Inferior parietal cortex (tissue), 1 donor: ENCODE data around the gene PCGF2.
A peak's percentile ranks its signal among the peaks of the same experiment; 100 is the strongest.

Experiments
- DNase-seq: peaks from one replicate; pipeline ENCODE4 v3.0.0-alpha.2; 2016; ENCODE audit errors: extremely low spot score

The PCGF2 gene

DNA sequence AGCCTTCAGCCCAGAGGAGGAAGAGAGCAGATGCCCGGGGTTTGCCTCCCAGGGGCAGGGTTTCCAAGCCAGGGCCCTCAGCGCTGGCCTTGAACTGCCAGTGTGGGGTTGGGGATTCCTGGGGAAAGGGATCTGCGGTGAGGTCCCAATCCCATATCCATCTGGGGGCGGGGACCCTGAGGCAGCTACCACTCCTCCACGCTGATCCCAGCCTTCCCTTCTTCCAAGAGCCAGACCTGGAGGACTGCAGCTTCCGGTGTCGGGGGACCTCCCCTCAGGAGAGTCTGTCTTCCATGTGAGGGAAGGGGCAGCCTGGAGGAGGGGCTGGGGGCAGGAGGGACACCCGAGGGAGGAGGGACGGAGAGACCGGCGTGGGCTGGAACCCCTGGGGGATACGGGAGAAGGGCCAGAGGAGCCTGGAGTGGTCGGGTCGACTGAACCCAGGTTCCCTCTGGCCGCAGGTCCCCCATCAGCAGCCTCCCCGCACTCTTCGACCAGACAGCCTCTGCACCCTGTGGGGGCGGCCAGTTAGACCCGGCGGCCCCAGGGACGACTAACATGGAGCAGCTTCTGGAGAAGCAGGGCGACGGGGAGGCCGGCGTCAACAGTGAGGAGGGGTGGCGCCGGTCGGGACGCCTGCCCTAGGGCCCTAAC, 28.7 kb downstream of the PCGF2 start:
- DNase-seq: no peak

DNA sequence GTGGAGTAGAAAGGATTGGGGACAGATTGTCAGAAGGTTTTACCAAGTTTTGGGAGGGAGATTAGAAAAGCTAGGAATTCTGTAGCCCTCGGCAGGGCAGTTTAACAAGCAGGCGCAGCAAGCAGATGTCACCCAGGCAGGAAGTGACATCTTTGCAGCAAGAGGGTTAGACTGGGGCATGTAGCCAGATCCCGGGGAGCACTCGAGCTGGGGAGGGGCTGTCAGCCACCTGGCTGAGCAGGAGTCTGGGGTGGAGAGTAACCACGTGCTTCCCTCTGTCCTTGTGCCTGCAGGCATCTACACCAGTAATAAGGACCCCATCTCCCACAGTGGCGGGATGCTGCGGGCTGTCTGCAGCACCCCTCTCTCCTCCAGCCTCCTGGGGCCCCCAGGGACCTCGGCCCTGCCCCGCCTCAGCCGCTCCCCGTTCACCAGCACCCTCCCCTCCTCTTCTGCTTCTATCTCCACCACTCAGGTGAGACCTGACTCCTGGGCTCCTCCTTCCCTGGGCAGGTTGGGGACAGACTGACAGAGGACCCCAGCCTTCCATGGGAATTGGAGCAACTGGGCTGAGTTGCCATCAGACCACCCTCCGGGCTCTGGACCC, 30.9 kb downstream of the PCGF2 start:
- DNase-seq: no peak

DNA sequence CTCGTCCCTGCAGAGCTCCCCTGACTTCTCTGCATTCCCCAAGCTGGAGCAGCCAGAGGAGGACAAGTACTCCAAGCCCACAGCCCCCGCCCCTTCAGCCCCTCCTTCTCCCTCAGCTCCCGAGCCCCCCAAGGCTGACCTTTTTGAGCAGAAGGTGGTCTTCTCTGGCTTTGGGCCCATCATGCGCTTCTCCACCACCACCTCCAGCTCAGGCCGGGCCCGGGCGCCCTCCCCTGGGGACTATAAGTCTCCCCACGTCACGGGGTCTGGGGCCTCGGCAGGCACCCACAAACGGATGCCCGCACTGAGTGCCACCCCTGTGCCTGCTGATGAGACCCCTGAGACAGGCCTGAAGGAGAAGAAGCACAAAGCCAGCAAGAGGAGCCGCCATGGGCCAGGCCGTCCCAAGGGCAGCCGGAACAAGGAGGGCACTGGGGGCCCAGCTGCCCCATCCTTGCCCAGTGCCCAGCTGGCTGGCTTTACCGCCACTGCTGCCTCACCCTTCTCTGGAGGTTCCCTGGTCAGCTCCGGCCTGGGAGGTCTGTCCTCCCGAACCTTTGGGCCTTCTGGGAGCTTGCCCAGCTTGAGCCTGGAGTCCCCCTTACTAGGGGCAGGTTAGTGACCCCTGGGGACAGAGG, 31.6 kb downstream of the PCGF2 start:
- DNase-seq: no peak

DNA sequence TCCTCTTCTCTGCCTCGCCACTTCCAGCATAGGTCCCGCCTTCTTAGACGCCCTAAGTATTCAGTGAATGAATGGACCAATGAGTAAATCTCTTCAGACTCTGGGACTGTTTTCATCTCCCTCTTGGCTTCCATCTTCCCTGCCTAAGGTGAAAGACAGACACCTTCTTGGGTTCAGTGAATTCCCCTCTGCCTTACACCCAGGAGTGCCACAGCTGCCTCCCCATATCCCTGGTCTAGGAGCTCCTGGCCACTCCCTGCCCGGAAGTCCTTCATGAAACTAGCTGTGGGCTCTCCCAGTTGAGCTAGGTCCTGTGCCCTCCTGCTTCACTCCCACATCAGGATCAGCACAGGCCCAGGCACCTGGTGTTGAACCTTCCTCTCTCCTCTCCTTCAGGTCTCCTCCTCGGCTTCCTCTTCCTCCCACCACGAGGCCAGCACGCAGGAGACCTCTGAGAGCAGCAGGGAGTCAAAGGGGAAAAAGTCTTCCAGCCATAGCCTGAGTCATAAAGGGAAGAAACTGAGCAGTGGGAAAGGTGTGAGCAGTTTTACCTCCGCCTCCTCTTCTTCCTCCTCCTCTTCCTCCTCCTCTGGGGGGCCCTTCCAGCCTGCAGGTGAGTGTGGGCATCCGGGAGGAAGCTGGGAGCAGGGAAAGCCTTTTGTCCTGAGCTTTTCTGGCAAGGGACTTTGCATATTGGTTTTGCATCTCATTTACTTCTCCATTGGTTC, 32.8 kb downstream of the PCGF2 start:
- no peak for DNase-seq

DNA sequence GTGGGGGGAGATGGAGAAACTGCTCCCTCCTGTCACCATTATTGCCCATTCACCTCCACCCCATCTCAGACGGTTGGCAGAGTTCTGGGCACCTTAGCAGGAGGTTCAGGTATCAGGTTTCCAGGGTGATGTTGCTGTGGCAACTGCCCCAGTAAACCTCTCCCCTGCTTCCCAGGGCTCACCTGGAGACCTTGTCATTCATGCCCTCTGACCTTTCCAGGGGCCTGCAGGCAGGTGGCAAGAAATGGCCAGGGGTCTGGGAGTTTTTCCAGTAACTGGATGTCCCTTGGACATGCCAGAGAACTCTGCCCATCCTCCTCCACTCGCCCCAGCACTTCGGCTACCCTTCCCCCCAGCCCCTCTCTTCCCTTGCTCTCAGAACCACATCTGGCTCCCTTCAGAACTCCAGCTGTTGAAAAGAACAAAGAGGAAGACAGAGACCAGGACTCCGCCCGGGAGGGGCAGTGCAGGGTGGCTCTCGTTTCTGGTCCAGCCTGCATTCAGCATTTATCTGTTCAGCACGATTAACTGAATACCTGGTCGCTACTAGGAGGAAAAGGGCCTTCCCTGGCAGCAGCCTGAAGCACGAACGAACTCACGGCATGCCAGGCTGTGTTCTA, 34.6 kb downstream of the PCGF2 start:
- DNase-seq: no peak

DNA sequence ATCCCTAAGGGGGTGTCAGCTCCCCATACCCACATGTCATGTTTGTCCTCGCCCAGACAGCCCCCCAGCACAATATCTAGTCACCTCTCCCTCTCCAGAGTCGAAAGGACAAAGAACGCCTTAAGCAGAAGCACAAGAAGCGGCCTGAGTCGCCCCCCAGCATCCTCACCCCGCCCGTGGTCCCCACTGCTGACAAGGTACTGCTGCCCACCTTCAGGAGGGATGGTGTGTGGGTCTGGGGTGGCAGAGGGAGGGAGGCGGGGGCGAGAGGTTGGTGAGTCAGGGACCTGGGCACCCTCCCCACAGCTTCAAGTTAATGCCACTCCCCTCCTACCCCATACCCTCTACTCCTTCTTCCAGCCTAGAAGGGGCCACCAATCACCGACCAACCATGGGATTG, 35.5 kb downstream of the PCGF2 start:
- DNase-seq: no peak

DNA sequence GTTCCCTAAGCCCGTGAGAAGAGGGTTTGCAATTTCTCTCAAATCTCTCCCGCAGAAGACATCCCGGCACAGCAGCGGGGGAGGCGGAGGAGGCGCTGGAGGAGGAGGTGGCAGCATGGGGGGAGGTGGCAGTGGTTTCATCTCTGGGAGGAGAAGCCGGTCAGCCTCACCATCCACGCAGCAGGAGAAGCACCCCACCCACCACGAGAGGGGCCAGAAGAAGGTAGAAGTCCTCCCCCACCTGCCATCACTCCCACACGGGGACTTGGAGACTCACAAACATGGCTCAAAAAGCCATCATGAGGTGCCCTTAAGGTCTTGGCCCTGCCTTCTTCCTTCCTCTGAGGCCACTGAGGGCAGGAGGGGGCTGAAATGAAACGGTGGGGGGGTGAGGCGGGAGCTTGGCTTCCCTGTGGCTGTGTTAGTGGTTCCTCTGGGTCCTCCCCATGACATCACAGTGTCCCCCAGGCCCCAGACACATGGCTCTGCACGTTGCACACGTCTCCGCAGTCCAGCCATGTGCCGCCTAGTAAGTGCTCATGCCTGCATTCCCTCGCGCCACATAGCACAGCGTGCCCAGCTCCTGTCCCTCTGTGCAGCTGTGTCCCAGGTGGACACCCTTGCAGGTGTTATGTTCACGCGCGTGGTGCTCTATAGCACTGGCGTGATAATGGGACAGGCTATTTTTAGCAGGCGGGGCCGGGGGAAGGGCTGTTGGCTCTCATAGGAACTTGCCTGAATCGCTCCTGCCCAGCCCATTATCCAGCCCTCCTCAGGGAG, 36.2 kb downstream of the PCGF2 start:
- DNase-seq: no peak

DNA sequence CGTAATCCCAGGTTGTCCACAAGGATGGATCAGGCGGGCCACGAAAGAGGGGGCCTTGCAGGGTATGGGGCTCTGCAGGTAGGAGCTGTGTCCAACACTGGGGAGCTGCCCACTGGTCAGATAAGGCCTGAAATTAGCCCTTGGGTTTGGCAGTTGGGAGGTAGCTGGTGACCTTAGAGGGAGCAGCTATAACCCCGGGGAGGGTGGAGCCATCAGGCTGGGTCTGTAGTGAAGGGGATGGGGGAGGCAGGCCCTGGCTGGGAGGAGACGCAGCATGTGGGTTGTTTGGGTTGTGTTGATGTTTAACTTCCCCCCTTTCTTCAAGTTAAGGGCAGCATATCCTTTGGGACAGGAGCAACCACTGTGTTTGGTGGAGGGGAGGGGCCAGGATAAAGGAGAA, 37.2 kb downstream of the PCGF2 start:
- DNase-seq: no peak

DNA sequence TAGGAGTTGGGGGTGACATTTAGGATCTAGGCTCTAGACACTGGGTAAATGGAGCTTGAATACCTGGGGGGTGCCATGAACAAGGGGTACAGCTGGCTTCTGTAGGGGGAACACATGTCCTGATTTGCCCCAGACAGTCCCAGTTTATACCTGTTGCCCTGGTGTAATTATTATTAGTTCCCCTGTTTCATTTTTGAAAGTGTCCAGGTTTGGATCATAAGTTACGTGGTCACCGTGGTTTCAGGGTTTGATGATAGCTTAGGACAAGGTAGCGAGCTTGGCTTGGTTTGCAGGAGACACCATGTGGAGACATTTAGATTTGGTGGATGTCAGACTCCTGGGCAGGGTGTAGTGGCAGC, 37.6 kb downstream of the PCGF2 start:
- DNase-seq: no peak

DNA sequence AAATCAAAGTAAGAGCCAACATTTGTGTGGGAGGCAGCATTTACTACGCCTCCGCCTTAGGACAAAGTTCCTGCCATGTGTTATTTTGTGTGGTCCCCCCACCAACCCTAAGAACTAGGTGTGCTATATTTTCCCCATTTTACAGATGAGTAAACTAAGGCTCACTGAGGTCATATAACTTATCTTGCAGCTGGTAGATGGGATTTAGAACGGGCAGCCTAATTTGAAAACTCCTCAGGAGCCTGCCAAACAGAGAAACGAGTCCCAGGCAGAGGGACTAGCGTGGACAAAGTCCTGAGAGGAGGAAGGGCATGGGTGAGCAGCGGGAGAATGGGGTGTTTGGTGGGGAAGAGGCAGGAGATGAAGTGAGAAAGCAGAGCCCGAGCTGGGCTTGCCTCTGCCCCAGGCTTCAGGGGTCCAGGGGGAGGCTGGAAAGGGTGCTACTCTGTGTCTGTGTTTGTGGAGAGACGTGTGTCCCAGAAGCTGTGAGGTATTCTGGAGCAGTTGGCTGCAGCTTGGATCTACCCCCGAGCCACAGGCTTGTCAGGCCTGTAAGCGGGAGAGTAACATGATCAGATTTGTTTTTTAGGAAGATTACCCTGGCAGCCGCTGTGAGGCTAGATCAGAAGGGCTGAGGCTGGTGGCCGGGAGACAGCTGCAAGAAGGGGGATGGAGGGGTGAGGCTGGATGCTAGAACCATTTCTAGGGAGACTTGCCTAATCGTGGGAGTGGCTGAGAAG, 38.1 kb downstream of the PCGF2 start:
- DNase-seq: no peak

DNA sequence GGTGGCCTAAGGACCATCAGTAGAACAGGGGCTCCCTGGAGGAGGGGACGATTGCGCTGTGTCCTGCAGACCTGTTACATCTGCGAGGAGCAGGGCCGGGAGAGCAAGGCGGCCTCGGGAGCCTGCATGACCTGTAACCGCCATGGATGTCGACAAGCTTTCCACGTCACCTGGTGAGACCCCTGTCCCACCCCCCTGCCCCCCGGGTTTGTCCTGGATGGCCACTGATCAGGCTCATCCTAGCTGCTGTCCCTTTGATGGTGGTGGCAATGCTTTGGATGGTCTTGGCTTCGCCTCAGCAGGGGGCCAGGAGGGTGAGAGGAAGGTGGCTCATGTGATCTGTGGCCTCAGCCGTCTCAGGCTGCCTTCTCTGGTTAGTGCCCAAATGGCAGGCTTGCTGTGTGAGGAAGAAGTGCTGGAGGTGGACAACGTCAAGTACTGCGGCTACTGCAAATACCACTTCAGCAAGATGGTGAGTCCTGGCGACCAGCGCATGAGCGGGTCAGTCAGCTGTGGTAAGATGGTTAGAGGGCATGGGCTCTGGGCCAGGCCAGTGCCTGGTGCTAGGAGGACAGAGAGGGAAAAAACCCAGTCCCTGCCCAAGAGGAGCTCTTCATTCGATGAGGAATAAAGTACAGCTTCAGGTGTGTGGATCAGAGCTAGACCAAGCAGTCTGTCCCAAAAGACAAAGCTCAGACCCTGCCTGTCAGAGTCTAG, 38.9 kb downstream of the PCGF2 start:
- no peak for DNase-seq

DNA sequence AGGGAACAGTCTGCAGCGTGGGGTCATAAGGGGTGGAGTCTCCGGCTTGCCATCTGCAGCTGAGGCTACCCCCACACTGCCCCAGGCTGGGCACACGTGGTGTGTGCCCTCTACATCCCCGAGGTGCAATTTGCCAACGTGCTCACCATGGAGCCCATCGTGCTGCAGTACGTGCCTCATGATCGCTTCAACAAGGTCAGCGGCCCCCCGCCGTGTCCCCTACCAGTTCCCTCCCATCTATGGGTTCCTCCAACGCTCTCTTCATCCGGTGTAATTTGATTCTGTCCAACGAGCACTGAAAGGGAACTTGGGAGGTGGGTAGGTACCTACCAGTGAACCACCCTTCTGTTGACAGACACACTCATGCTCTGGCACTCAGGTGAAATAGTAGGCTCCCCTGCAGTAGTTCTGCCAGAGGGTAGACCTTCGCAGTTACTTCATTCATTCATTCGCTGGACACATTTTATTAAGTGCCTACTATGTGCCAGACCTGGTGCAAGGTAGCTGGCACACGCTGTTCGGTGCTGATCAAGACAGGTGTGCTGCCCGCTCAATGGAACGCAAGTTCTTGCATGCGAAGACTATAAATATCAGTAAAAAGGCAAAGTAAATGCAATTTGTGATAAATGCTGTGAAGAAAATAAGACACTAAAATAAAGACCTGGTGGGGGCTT, 40.3 kb downstream of the PCGF2 start:
- DNase-seq: no peak

DNA sequence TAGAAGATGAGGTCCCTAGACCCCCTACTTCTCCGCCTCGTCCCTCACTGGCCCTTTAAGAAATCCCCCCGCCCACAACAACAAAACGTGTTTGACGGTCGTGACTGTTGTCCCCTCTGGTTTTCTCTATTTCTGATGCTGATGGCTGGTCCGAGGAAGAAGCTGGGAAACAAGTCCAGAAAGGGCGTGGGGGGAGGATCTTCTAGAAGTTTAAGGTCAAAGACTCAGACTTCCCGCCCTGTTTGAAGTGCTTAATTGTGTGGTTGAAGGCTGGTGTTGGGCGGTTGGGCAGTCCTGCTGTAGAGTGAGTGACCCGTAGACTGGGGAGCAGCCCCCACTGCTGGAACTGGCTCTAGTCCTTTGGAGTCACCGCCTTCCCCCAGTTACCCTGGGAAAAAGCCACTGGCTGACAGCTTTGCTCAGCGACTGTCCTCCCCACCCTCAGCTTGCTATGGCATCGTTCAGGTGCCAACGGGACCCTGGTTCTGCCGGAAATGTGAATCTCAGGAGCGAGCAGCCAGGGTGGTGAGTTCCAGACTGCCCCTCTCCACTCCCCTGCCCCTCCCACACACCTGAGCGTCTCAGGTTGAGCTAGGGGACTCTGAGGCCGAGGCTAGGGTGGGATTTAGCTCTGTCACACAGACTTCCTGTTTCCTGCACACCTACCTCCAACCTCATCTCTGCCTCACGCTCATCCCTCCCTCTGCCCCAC, 41.5 kb downstream of the PCGF2 start:
- no peak for DNase-seq

DNA sequence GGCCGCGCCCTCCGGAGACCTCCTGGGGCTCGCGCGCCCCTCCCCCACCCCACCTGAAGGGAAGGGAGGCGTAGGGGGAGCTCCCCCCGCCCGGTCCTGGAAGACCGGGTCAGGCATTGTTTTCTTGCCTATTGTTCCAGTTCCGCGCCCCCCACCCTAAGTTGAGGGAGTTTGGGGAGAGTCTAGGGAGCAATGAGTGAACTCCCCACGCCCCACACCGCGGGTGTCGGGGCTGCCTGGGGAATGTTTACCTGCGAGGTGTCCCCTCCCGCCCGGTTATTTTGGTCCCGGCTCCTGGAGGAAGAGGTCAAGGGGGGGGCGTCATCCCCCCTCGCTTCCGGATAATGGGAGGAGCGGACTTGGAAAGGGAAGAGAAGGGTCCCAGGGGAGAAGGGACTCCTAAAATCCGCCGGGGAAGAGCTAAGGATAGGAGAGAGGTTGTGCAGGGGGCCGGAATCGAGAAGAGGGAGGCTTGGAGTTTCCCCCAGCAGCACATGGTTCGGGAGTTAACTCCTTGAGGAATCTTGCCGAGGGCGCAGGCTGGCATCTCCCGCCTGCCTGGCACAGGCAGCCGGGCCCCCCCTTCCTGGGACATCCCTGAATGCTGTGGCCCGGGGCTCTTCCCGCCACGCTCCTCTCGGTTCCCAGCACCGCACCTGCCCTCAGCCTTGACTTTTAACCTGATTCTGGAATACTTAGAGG, 42.2 kb downstream of the PCGF2 start:
- DNase-seq: no peak

DNA sequence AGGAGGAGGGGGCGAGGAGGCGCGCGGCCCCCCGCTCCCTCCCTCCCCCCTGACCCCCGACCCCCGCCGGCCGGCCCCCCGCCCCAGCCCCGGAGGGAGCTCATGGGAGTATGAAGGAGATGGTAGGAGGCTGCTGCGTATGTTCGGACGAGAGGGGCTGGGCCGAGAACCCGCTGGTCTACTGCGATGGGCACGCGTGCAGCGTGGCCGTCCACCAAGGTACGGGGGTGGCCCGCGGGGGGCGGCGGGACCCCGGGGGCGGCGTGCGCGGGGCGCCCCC, 42.7 kb downstream of the PCGF2 start:
- no peak for DNase-seq

DNA sequence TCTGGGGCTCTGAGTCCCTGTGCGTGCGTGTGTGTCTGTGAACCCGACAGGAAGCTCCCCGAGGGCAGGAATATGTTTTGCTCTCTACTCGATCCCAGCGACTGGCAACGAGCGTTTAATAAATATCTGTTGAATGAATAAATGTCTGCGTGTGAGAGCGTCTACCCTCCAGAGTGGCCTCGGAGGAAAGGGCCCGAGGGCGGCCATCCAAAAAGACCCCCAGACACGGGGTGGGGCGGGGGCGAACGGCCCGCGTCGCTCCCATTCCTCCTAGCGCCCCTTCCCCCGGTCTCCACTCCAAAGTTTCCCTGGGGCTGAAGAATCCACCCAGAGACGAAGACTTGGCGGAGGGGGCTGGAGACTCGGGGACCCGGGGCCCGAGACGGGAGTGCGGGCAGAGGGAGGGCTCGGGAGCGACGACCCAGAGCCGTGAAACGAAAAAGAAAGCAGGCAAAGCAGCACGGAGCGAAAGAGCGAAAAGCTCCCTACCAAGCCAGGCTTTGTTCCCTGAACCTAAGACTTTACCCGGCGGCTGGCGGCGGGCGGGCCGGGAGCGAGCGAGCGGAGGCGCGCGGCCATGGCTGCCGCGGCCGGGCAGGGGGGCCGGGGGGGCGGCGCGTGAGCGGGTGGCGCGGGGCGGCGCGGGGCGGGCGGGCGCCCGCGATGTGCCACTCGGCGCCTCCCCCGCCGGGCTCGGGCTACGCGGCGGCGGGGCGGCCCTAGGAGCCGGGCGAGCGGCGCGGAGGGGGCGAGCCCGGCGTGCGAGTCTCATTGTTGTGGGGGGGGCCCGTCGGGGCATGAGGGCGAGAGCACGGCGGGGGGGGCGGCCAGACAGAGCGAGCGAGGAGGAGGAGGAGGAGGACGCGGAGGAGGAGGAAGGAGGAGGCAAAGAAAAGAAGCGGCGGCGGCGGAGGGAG, 43.3 kb downstream of the PCGF2 start, which contains the start of gene MLLT6:
Gene MLLT6 (plus strand): TSS at position 668 of the 917 bp plus-strand sequence. CDS start 360 bp downstream, outside the sequence.
- peak; percentile 69 for DNase-seq
